K562 (cell line): ENCODE results near the gene METTL25B. TPM values are rescaled to one million over a fixed set of nuclear protein-coding genes. Genes with fewer than 3 reads are reported as not detected.

Experiments
- ARHGAP35 ChIP-seq: fragments of 450-650 bp; IDR thresholded peaks from 2 replicates; pipeline ENCODE4 v1.6.1; 2018; ENCODE audit not compliant: partially characterized antibody
- C11orf30 ChIP-seq: fragments of 450-650 bp; IDR thresholded peaks from 2 replicates; pipeline ENCODE4 v1.6.1; 2016; ENCODE audit warnings: low read depth, mild to moderate bottlenecking
- CHD4 ChIP-seq: fragments of 200-600 bp; sonication (generic); IDR thresholded peaks from 3 replicates; pipeline ENCODE4 v1.6.1; 2012; ENCODE audit warnings: low read depth, mild to moderate bottlenecking, mixed read lengths, low read length, inconsistent platforms; ENCODE audit not compliant: insufficient read depth, insufficient replicate concordance, poor library complexity, severe bottlenecking
- CREM ChIP-seq: IDR thresholded peaks from 2 replicates; pipeline ENCODE4 v1.6.1; 2014; ENCODE audit warnings: antibody characterized with exemption, low read depth
- FOXK2 ChIP-seq, 2 experiments: fragments of 450-650 bp; IDR thresholded peaks in 1 of 2; conservative IDR thresholded peaks in 1 of 2; 2 replicates each; pipeline ENCODE4 v1.6.1; 2016; ENCODE audit warnings: low read depth in 2 of 2, mild to moderate bottlenecking in 1 of 2
- LARP7 ChIP-seq: fragments of 450-650 bp; IDR thresholded peaks from 2 replicates; pipeline ENCODE4 v1.6.1; 2016
- PRMT5 ChIP-seq: sonication (generic); formaldehyde crosslinking; IDR thresholded peaks from 2 replicates; pipeline ENCODE4 v1.5.0; 2020; ENCODE audit warnings: missing genetic modification reagents
- PTBP1 ChIP-seq: fragments of 200-400 bp; formaldehyde crosslinking; IDR thresholded peaks from 2 replicates; pipeline ENCODE4 v1.6.1; 2017; ENCODE audit warnings: low read depth, low read length
- PYGO2 ChIP-seq: fragments of 450-650 bp; IDR thresholded peaks from 2 replicates; pipeline ENCODE4 v1.6.1; 2016; ENCODE audit warnings: mild to moderate bottlenecking, missing genetic modification characterization, moderate library complexity, missing compliant biosample characterization
- SMARCA5 ChIP-seq: fragments of 450-650 bp; IDR thresholded peaks from 2 replicates; pipeline ENCODE4 v1.6.1; 2016
- SNRNP70 ChIP-seq: fragments of 200-400 bp; formaldehyde crosslinking; optimal IDR thresholded peaks from 2 replicates; pipeline ENCODE3; 2017; ENCODE audit warnings: low read depth, low read length
- TAF7 ChIP-seq: fragments of 450-650 bp; IDR thresholded peaks from 2 replicates; pipeline ENCODE4 v1.6.1; 2016; ENCODE audit warnings: missing genetic modification characterization, missing compliant biosample characterization
- TRIM28 ChIP-seq: fragments of 450-650 bp; IDR thresholded peaks from 2 replicates; pipeline ENCODE4 v1.6.1; 2017
- TSC22D4 ChIP-seq: fragments of 450-650 bp; IDR thresholded peaks from 2 replicates; pipeline ENCODE4 v1.6.1; 2016; ENCODE audit warnings: missing genetic modification characterization, missing biosample characterization, control low read depth
- ZC3H4 ChIP-seq: sonication (generic); formaldehyde crosslinking; IDR thresholded peaks from 2 replicates; pipeline ENCODE4 v1.9.0; 2021; ENCODE audit warnings: missing genetic modification reagents, borderline replicate concordance
- ZFPM2 ChIP-seq: fragments of 250-450 bp; sonication (Bioruptor Pico); IDR thresholded peaks from 2 replicates; pipeline ENCODE4 v1.5.1; 2022; ENCODE audit warnings: mild to moderate bottlenecking
- ZNF551 ChIP-seq: fragments of 250-450 bp; sonication (Bioruptor Pico); IDR thresholded peaks from 2 replicates; pipeline ENCODE4 v1.5.0; 2021; ENCODE audit warnings: mild to moderate bottlenecking, moderate library complexity
- ZNF707 ChIP-seq: fragments of 250-450 bp; sonication (Bioruptor Pico); conservative IDR thresholded peaks from 2 replicates; pipeline ENCODE4 v1.8.0; 2022; ENCODE audit warnings: inconsistent platforms, mild to moderate bottlenecking, moderate library complexity
- ZZZ3 ChIP-seq: fragments of 450-650 bp; IDR thresholded peaks from 2 replicates; pipeline ENCODE4 v1.6.1; 2016; ENCODE audit warnings: antibody characterized with exemption, mild to moderate bottlenecking, moderate library complexity
- polyA plus RNA-seq, 8 experiments: library from polyadenylated mRNA; depleted of rRNA in 4 of 8; stranded (reverse) in 5 of 8; unstranded in 3 of 8; fragments of >200 nt; fragmentation: Nextera tagmentation in 2 of 8; fragmentation: Illumina TruSeq in 1 of 8; extraction: Ambion mirVana in 2 of 8; extraction: Trizol in 1 of 8; gene quantifications; 2 replicates each; pipeline versions ENCODE4 v1.2.1 to v1.2.3, GENCODE V29; 2011 to 2014; ENCODE audit warnings: inconsistent platforms in 1 of 8, missing spikeins in 1 of 8
- total RNA-seq, 7 experiments: library from RNA; depleted of rRNA in 6 of 7; stranded (reverse); fragments of >200 nt in 6 of 7; fragmentation: Illumina TruSeq in 2 of 7; extraction: Trizol in 2 of 7; gene quantifications; 2 replicates each; pipeline versions ENCODE4 v1.2.1 to v1.2.3, GENCODE V29; 2011 to 2021; ENCODE audit warnings: low replicate concordance in 1 of 7
- TF ChIP-seq, protein P1 (sequence below), 2 experiments: fragments of 450-650 bp; conservative IDR thresholded peaks; 2 replicates each; pipeline ENCODE4 v1.6.1; 2017; ENCODE audit warnings: mild to moderate bottlenecking in 2 of 2, moderate library complexity in 2 of 2
- TF ChIP-seq, protein P2 (sequence below), 3 experiments: fragments of 200-800 bp in 1 of 3; fragments of 250-450 bp in 1 of 3; fragments of 450-650 bp in 1 of 3; sonication (Bioruptor Pico) in 1 of 3; sonication (Bioruptor generic) in 1 of 3; formaldehyde crosslinking in 1 of 3; IDR thresholded peaks; 2 replicates each; pipeline versions ENCODE4 v1.6.1 to v1.8.0; 2016 to 2022; ENCODE audit warnings: mild to moderate bottlenecking in 2 of 3, missing genetic modification characterization in 2 of 3, missing compliant biosample characterization in 1 of 3, moderate library complexity in 1 of 3
- TF ChIP-seq, protein P3 (sequence below): fragments of 450-650 bp; IDR thresholded peaks from 2 replicates; pipeline ENCODE4 v1.6.1; 2016; ENCODE audit warnings: mild to moderate bottlenecking

The METTL25B gene
- total and polyA plus RNA-seq, 9 of the 15 experiments (the other 6 are each of a cell fraction or from before 2014, with no cell fraction given), result 7.7 to 48.3 (median 33.1) TPM

DNA sequence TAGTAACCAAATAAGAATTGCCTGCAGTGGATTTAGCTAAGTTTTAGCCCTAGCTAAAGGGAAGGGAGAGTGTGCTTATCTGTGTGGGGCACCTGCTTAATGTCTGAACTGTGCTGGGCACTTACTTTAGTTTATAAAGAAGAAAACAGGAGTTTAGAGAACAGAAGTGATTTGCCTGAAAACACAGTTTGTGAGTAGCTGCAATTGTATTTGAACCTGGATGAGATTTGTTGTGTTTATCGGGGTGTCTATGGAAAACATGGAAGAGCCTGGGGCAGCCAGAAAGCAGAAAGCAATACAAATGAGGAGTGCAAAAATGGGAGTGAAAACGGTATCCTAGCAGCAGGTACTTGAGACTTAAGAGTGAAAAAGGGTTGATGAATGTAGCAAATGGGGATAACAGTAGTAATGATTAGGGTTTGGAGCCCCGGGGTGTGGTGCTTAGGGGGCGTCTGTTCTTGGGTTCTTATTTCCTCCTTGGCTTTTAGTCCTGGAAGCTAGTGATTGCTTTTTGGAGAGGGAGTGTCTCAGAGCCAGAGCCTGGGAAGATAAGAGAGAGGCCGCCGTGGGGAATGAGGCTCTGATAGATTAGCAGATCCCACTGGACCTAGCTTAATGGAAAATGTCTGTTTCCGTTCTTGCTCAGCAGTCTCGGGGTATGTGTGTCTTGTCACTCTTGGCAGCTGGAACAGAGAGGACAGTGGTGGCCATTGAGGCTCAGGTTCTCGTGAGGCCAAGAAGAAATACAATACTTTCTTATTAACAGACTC, 44.6 kb downstream of the METTL25B start (continued):
- TF ChIP-seq, protein P1, sequence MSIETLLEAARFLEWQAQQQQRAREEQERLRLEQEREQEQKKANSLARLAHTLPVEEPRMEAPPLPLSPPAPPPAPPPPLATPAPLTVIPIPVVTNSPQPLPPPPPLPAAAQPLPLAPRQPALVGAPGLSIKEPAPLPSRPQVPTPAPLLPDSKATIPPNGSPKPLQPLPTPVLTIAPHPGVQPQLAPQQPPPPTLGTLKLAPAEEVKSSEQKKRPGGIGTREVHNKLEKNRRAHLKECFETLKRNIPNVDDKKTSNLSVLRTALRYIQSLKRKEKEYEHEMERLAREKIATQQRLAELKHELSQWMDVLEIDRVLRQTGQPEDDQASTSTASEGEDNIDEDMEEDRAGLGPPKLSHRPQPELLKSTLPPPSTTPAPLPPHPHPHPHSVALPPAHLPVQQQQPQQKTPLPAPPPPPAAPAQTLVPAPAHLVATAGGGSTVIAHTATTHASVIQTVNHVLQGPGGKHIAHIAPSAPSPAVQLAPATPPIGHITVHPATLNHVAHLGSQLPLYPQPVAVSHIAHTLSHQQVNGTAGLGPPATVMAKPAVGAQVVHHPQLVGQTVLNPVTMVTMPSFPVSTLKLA (conservative IDR thresholded peaks at IDR 0.05), result 0 out of 4 replicates have a peak, but pooled peaks of 1 of the 2 experiments have one; percentile 4
- TF ChIP-seq TAF7 (tag) (no peak), CHD4 (no peak), FOXK2 (conservative IDR thresholded peaks at IDR 0.05 in 1 of 2, IDR thresholded peaks at IDR 0.05 in 1 of 2; ENCODE audit: low read depth in 2 of 2) (no peak), ZFPM2 (CRISPR knock-in tag) (no peak), LARP7 (0 out of 2 replicates have a peak, but pooled peaks have one; percentile 36), ZZZ3 (no peak), ZC3H4 (CRISPR knock-in tag) (no peak), ZNF551 (no peak), C11orf30 (no peak), ZNF707 (CRISPR knock-in tag) (no peak), TSC22D4 (tag) (no peak), SMARCA5 (peak; percentile 26; the same call in 1 of the 2 replicates), CREM (no peak), PYGO2 (tag) (no peak), SNRNP70 (no peak), ARHGAP35 (no peak), PRMT5 (CRISPR knock-in tag) (no peak), TRIM28 (no peak), PTBP1 (no peak)
- TF ChIP-seq, protein P2, sequence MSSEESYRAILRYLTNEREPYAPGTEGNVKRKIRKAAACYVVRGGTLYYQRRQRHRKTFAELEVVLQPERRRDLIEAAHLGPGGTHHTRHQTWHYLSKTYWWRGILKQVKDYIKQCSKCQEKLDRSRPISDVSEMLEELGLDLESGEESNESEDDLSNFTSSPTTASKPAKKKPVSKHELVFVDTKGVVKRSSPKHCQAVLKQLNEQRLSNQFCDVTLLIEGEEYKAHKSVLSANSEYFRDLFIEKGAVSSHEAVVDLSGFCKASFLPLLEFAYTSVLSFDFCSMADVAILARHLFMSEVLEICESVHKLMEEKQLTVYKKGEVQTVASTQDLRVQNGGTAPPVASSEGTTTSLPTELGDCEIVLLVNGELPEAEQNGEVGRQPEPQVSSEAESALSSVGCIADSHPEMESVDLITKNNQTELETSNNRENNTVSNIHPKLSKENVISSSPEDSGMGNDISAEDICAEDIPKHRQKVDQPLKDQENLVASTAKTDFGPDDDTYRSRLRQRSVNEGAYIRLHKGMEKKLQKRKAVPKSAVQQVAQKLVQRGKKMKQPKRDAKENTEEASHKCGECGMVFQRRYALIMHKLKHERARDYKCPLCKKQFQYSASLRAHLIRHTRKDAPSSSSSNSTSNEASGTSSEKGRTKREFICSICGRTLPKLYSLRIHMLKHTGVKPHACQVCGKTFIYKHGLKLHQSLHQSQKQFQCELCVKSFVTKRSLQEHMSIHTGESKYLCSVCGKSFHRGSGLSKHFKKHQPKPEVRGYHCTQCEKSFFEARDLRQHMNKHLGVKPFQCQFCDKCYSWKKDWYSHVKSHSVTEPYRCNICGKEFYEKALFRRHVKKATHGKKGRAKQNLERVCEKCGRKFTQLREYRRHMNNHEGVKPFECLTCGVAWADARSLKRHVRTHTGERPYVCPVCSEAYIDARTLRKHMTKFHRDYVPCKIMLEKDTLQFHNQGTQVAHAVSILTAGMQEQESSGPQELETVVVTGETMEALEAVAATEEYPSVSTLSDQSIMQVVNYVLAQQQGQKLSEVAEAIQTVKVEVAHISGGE (CRISPR knock-in tag; IDR thresholded peaks at IDR 0.05), result no peak
- TF ChIP-seq, protein P3, sequence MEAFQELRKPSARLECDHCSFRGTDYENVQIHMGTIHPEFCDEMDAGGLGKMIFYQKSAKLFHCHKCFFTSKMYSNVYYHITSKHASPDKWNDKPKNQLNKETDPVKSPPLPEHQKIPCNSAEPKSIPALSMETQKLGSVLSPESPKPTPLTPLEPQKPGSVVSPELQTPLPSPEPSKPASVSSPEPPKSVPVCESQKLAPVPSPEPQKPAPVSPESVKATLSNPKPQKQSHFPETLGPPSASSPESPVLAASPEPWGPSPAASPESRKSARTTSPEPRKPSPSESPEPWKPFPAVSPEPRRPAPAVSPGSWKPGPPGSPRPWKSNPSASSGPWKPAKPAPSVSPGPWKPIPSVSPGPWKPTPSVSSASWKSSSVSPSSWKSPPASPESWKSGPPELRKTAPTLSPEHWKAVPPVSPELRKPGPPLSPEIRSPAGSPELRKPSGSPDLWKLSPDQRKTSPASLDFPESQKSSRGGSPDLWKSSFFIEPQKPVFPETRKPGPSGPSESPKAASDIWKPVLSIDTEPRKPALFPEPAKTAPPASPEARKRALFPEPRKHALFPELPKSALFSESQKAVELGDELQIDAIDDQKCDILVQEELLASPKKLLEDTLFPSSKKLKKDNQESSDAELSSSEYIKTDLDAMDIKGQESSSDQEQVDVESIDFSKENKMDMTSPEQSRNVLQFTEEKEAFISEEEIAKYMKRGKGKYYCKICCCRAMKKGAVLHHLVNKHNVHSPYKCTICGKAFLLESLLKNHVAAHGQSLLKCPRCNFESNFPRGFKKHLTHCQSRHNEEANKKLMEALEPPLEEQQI, result no peak
